Pancreas (tissue), 10 donors: ENCODE data around the gene KCNJ5. TPM values are rescaled to one million over a fixed set of nuclear protein-coding genes. Genes with fewer than 3 reads are reported as not detected.
A peak's percentile ranks its signal among the peaks of the same experiment; 100 is the strongest.

Source experiments
- ATAC-seq, 4 donors: fragments of 200-7000 bp; cut with Tn5 transposase; one replicate each; pipeline versions ENCODE4 v1.8.0 to v1.9.1; 2020; ENCODE audit warnings: mild to moderate bottlenecking in 4 of 4, moderate library complexity in 4 of 4
- DNase-seq, 6 donors: peaks; one replicate each; pipeline ENCODE4 v3.0.0-alpha.2; 2020
- FAIRE-seq: peaks from 2 replicates; lab custom pipeline; 2012; peaks lifted over from hg19 to GRCh38; lab: Jason Lieb, UNC
- H3K27ac ChIP-seq, 4 donors: fragments of 200-600 bp; sonication (generic); 1 replicate in 3 of 4; 2 replicates in 1 of 4; pipeline versions ENCODE4 v1.5.0 to v1.8.0; 2020
- H3K27me3 ChIP-seq, 4 donors: fragments of 200-600 bp; one replicate each; pipeline ENCODE4 v1.8.0; 2021
- H3K36me3 ChIP-seq, 3 donors: fragments of 200-600 bp; sonication (generic) in 1 of 3; one replicate each; pipeline versions ENCODE4 v1.5.0 to v1.8.0; 2020 to 2021
- H3K4me1 ChIP-seq, 3 donors: fragments of 200-600 bp; one replicate each; pipeline ENCODE4 v1.8.0; 2021
- H3K4me3 ChIP-seq, 4 donors: fragments of 200-600 bp; sonication (generic) in 2 of 4; one replicate each; pipeline versions ENCODE4 v1.5.0 to v1.8.0; 2020 to 2021
- H3K9me3 ChIP-seq, 4 donors: fragments of 200-600 bp; one replicate each; pipeline ENCODE4 v1.8.0; 2021
- CTCF ChIP-seq, 4 donors: fragments of 200-600 bp; sonication (generic) in 3 of 4; IDR thresholded peaks; one replicate each; pipeline versions ENCODE4 v1.5.0 to v1.8.0; 2021; ENCODE audit warnings: antibody characterized with exemption in 4 of 4
- WGBS, 2 donors: extraction: QIAGEN DNeasy Blood & Tissue Kit; methylation state at CpG; one replicate each; pipeline ENCODE4 v1.1.7; 2013; 5-methylcytosine and 5-hydroxymethylcytosine counted together
- intact Hi-C, 3 donors: fragments of 100-400 bp; cut with DNase I; formaldehyde crosslinking; loops; one replicate each; pipeline versions ENCODE4 v1.11.1 to v1.14.2; 2022
- polyA plus RNA-seq, 2 donors: library from polyadenylated mRNA; stranded (reverse); fragments of 200-250 nt; gene quantifications; one replicate each; pipeline ENCODE4 v1.2.3, GENCODE V29; 2013
- total RNA-seq, 6 donors: library from RNA; stranded (reverse); fragmentation: NEBNext Ultra II Directional in 4 of 6; extraction: Animal tissue kit (Norgen Biotek cat#: 25700) in 4 of 6; gene quantifications; one replicate each; pipeline versions ENCODE4 v1.2.1 to v1.2.4, GENCODE V29; 2021 to 2023
- donor health status: healthy with polysubstance abuse.
- donor health status: DM: no; HTN: no; CAD: no; lungs with moderate emphysema.
- donor health status: DM: no; HTN: no; CAD: no.
- donor health status: control.
- donor health status: control.
- donor health status: Bipolar disorder and iron deficiency.
- donor health status: DM: yes; HTN: yes; CAD: no.
- donor health status: DM: no; HTN: no; CAD: no.
- donor health status: DM: no; HTN: no; CAD: no.
- donor health status: DM: yes; HTN: yes; CAD: no.

Gene KCNJ5
- total and polyA plus RNA-seq, 8 donors, result 1.1 to 17.6 (median 9.5) TPM

GRCh38 chr11:128920666-128921065 is 29.5 kb downstream of the KCNJ5 start:
- H3K9me3 ChIP-seq, result no peaks in the 10 kb centered on the region
- intact Hi-C loops, result no loop called here
- WGBS, 2 donors, result 74 to 77% methylated on average over 15 of the region's 15 CpGs
- no peaks in the 10 kb centered on the region for H3K36me3 ChIP-seq
- ATAC-seq (peak in 1 of 4 donors; percentile 8), FAIRE-seq (no peak), DNase-seq (no peak)
- no peaks in the 10 kb centered on the region for H3K4me1 ChIP-seq
- TF ChIP-seq CTCF (IDR thresholded peaks at IDR 0.05), result no peak
- no peak overlapping the region for H3K27ac ChIP-seq
- no peak overlapping the region for H3K4me3 ChIP-seq
- H3K27me3 ChIP-seq, result no peaks in the 10 kb centered on the region

DNA sequence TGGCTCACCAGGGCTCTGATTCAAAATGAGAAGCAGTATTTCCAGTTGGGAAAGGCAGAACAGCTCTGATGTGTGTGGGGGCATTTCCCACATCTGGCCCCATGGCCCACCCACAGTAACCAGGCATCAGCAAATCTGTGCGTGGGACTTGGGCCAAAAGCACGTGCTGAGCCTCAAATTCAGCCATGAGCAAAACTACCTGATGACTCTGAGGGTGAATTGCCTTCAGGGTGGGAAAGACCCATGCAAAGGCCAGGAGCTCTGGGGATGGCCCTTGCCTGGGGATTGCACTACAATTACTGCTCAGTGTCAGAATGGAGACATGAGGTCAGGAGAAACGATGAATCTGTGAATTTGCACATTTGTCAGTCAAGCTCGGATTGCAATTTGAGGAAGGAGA is 30.6 kb downstream of the KCNJ5 start:
- TF ChIP-seq CTCF (IDR thresholded peaks at IDR 0.05), result no peak
- Histone ChIP-seq H3K9me3 (no peaks in the 10 kb centered on the region), H3K27me3 (no peaks in the 10 kb centered on the region), H3K27ac (no peak overlapping the region), H3K36me3 (no peaks in the 10 kb centered on the region), H3K4me3 (no peak overlapping the region), H3K4me1 (no peaks in the 10 kb centered on the region)
- FAIRE-seq, result no peak
- intact Hi-C loops, result no loop called here
- WGBS, 2 donors, result 85 to 94% methylated on average over 4 of the region's 4 CpGs
- DNase-seq, result no peak
- ATAC-seq, result no peak

- Histone ChIP-seq H3K27ac (no peak overlapping the region), H3K9me3 (no peaks in the 10 kb centered on the region), H3K4me3 (no peak overlapping the region), H3K4me1 (no peaks in the 10 kb centered on the region), H3K36me3 (no peaks in the 10 kb centered on the region), H3K27me3 (no peaks in the 10 kb centered on the region)
- WGBS, 2 donors, result 69 to 73% methylated on average over 7 of the region's 7 CpGs
- DNase-seq (no peak), FAIRE-seq (no peak), ATAC-seq (no peak)
- TF ChIP-seq CTCF (IDR thresholded peaks at IDR 0.05), result no peak
- intact Hi-C loops, result no loop called here
Observed at GRCh38 chr11:128924104-128924503, 32.9 kb downstream of the KCNJ5 start.

- no peak for TF ChIP-seq CTCF (IDR thresholded peaks at IDR 0.05)
- peak in 1 of 4 donors; percentile 46 for ATAC-seq
- Histone ChIP-seq H3K4me1 (no peaks in the 10 kb centered on the region), H3K27me3 (no peaks in the 10 kb centered on the region), H3K36me3 (no peaks in the 10 kb centered on the region), H3K27ac (no peak overlapping the region), H3K4me3 (no peak overlapping the region), H3K9me3 (no peaks in the 10 kb centered on the region)
- intact Hi-C loops, result no loop called here
- no peak for FAIRE-seq
- WGBS, 2 donors, result 52 to 63% methylated on average over 16 of the region's 16 CpGs
- DNase-seq, result no peak
Observed at GRCh38 chr11:128924510-128925249, 33.5 kb downstream of the KCNJ5 start.

DNA sequence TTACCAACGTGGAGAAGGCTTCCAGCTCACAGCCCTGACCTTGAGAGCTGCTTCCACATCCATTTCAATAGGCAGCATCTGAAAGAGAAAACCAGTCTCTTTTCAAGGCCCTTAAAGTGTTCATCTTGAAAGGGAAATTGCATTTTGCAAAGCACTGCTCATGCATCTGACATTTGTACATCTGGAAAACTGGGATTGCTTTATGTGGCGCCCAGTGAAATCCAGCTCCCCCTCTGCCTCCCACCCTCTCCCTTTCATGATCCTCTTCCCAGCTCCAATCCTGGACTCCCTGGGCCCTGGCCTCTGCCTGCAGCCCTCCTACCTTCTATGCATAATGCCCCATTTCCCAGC is 34.1 kb downstream of the KCNJ5 start:
- no peak overlapping the region for H3K27ac ChIP-seq
- H3K4me3 ChIP-seq, result no peak overlapping the region
- H3K36me3 ChIP-seq, result no peaks in the 10 kb centered on the region
- no peaks in the 10 kb centered on the region for H3K4me1 ChIP-seq
- no peak for FAIRE-seq
- WGBS, 2 donors, result 50 to 60% methylated on average over 2 of the region's 2 CpGs
- no peaks in the 10 kb centered on the region for H3K9me3 ChIP-seq
- intact Hi-C loops, result no loop called here
- H3K27me3 ChIP-seq, result no peaks in the 10 kb centered on the region
- DNase-seq, result no peak
- TF ChIP-seq CTCF (IDR thresholded peaks at IDR 0.05), result no peak
- ATAC-seq, result no peak
